Measurements from ENCODE around the gene ADAM29.
"Not testable (repeated sequence)": the region's sequence is repeated elsewhere in the genome, so short reads cannot be mapped to it uniquely, and the experiment has no call there.

ADAM29 gene

DNA sequence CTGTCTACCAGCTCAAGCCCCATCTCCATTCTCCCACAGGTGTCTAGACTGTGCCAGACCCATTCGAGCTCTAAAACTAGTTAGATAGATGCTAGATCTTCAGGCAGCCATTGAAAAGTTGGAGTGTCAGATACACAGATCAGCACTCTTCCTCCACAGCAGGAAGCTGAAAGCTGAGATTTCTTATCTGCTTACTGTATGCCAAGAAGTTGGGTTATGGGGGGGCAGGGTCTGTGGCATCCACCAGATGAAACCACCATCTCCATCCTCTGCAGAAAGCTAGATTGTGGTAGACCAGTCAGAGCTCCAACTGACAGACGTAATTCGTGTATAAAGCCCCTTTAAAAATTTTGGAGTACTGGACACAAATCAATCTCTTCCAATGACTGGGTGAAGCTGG is 54.8 kb downstream of the ADAM29 start:
- no peak for DNase-seq

- no peak for DNase-seq
These were observed 55.2 kb downstream of the ADAM29 start for GRCh38 chr4:174973336-174973735.

GRCh38 chr4:174983128-174983750 is 65.1 kb downstream of the ADAM29 start:
- no peak for DNase-seq

DNA sequence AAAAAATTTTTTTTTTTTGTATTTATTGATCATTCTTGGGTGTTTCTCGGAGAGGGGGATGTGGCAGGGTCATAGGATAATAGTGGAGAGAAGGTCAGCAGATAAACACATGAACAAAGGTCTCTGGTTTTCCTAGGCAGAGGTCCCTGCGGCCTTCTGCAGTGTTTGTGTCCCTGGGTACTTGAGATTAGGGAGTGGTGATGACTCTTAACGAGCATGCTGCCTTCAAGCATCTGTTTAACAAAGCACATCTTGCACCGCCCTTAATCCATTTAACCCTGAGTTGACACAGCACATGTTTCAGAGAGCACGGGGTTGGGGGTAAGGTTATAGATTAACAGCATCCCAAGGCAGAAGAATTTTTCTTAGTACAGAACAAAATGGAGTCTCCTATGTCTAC is 65.7 kb downstream of the ADAM29 start:
- DNase-seq = not testable (repeated sequence)

- DNase-seq = no peak
These were observed 71.6 kb downstream of the ADAM29 start for GRCh38 chr4:174989791-174990190.

DNA sequence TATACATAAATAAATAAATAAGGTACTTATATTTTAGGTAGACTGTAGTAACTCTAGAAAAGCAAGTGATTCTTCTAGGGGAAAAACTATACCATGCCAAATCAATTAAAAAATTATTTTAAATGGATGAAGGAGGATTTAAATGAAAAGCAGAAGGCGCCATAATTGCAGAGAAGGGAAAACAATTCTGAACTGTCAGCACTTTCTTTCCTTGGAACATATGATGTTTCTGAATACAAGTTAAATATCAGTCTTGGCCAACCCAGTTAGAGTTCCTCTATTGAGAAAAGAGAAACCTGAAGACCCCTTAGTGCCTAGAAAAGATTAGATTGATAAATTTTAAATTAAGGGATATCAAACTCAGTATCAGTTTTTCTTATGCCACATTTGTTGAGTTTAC is 75.8 kb downstream of the ADAM29 start:
- DNase-seq = no peak

DNA sequence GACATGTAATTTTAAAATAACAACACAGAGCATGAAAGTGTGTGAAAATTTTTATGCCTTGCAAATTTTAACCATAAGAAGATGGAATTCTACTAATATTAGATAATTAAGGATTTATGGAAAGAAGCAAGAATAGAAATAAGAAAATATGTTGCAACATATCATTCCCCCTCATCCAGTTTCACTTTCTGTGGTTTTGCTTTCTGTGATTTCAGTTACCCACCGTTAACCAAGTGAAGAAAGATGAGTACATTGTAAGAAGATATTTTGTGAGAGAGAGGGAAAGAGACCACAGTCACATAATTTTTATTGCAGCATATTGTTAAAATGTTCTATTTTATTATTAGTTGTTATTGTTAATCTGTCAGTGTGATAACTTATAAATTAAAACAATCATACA is 77.9 kb downstream of the ADAM29 start:
- no peak for DNase-seq

GRCh38 chr4:174999407-174999806 is 81.2 kb downstream of the ADAM29 start:
- no peak for DNase-seq

- no peak for DNase-seq
These were observed 99.6 kb downstream of the ADAM29 start for GRCh38 chr4:175017751-175018150.

- DNase-seq = not testable (repeated sequence)
These were observed 101.3 kb downstream of the ADAM29 start for GRCh38 chr4:175019447-175019846.

Data from suppressor macrophage treated with lipopolysaccharide for 1 hour (primary cell).